ENCODE data around the gene PJA1. TPM values are rescaled to one million over a fixed set of nuclear protein-coding genes. Genes with fewer than 3 reads are reported as not detected.

Gene PJA1
- total RNA-seq, 6 experiments from 2014 or later: 3.9 to 10.4 (median 6.7) TPM

GRCh38 chrX:69117876-69118526, 47.3 kb downstream of the PJA1 start:
- H3K27ac ChIP-seq: no peak overlapping the region
- no peak for ATAC-seq
- H3K4me1 ChIP-seq: no peaks in the 10 kb centered on the region
- no peaks in the 10 kb centered on the region for H3K9me3 ChIP-seq
- no peak for DNase-seq
- intact Hi-C loops (cut with DNase I): no loop called here
- TF ChIP-seq POLR2A (IDR thresholded peaks at IDR 0.05) (no peak), CTCF (IDR thresholded peaks at IDR 0.05) (no peak)
- H3K36me3 ChIP-seq: no peaks in the 10 kb centered on the region
- H3K4me3 ChIP-seq: no peak overlapping the region
- WGBS (ENCODE audit: insufficient coverage, low coverage, low lambda C conversion rate, missing lambda C conversion rate): 70% methylated on average over 8 of the region's 11 CpGs
- no peaks in the 10 kb centered on the region for H3K27me3 ChIP-seq

GRCh38 chrX:69116077-69116476, 49.2 kb downstream of the PJA1 start:
- TF ChIP-seq POLR2A (IDR thresholded peaks at IDR 0.05): no peak
- TF ChIP-seq CTCF (IDR thresholded peaks at IDR 0.05): no peak
- DNase-seq (no peak), ATAC-seq (no peak)
- WGBS (ENCODE audit: insufficient coverage, low coverage, low lambda C conversion rate, missing lambda C conversion rate): 93% methylated on average over 2 of the region's 6 CpGs
- H3K9me3 ChIP-seq: no peaks in the 10 kb centered on the region
- H3K4me1 ChIP-seq: no peaks in the 10 kb centered on the region
- intact Hi-C loops (cut with DNase I): no loop called here
- no peaks in the 10 kb centered on the region for H3K27me3 ChIP-seq
- no peak overlapping the region for H3K27ac ChIP-seq
- H3K4me3 ChIP-seq: no peak overlapping the region
- no peaks in the 10 kb centered on the region for H3K36me3 ChIP-seq

- no peak overlapping the region for H3K4me3 ChIP-seq
Observed at GRCh38 chrX:69113723-69114122, 51.5 kb downstream of the PJA1 start.

More at GRCh38 chrX:69113723-69114122, 51.5 kb downstream of the PJA1 start:
- no peak for TF ChIP-seq CTCF (IDR thresholded peaks at IDR 0.05)
- TF ChIP-seq POLR2A (IDR thresholded peaks at IDR 0.05): no peak
- Histone ChIP-seq H3K9me3 (no peaks in the 10 kb centered on the region), H3K27me3 (no peaks in the 10 kb centered on the region), H3K27ac (no peak overlapping the region), H3K36me3 (no peaks in the 10 kb centered on the region), H3K4me1 (no peaks in the 10 kb centered on the region)
- ATAC-seq: no peak
- no peak for DNase-seq
- intact Hi-C loops (cut with DNase I): no loop called here

All from right lobe of liver (tissue), 6 donors.